Heart left ventricle (tissue), 16 donors: ENCODE data around the gene PDE1A. TPM values are rescaled to one million over a fixed set of nuclear protein-coding genes. Genes with fewer than 3 reads are reported as not detected.

Source experiments
- ATAC-seq, 4 donors: fragments of 200-7000 bp; cut with Tn5 transposase; one replicate each; pipeline ENCODE4 v1.9.1; 2020 to 2022; ENCODE audit warnings: moderate library complexity in 4 of 4, mild to moderate bottlenecking in 3 of 4, moderate number of reproducible peaks in 1 of 4
- DNase-seq, 5 donors: peaks; one replicate each; pipeline ENCODE4 v3.0.0-alpha.2; 2020
- H3K27ac ChIP-seq, 12 donors: fragments of 200-600 bp; sonication (generic) in 4 of 12; one replicate each; pipeline versions ENCODE4 v1.5.0 to v1.8.0; 2016 to 2022; ENCODE audit warnings: mild to moderate bottlenecking in 2 of 12
- H3K27me3 ChIP-seq, 9 donors: fragments of 200-600 bp; sonication (generic) in 2 of 9; one replicate each; pipeline versions ENCODE4 v1.5.1 to v1.8.0; 2016 to 2022; ENCODE audit warnings: mild to moderate bottlenecking in 3 of 9
- H3K36me3 ChIP-seq, 9 donors: fragments of 200-600 bp; sonication (generic) in 2 of 9; one replicate each; pipeline versions ENCODE4 v1.5.0 to v1.8.0; 2018 to 2022; ENCODE audit warnings: mild to moderate bottlenecking in 2 of 9
- H3K4me1 ChIP-seq, 12 donors: fragments of 200-600 bp; sonication (generic) in 4 of 12; one replicate each; pipeline versions ENCODE4 v1.5.0 to v1.8.0; 2016 to 2022; ENCODE audit warnings: mild to moderate bottlenecking in 3 of 12
- H3K4me3 ChIP-seq, 12 donors: fragments of 200-600 bp; sonication (generic) in 4 of 12; one replicate each; pipeline versions ENCODE4 v1.5.0 to v1.8.0; 2017 to 2022; ENCODE audit warnings: mild to moderate bottlenecking in 9 of 12, moderate library complexity in 4 of 12
- H3K9me3 ChIP-seq, 12 donors: fragments of 200-600 bp; sonication (generic) in 4 of 12; one replicate each; pipeline versions ENCODE4 v1.5.0 to v1.8.0; 2016 to 2022; ENCODE audit warnings: mild to moderate bottlenecking in 1 of 12
- CTCF ChIP-seq, 12 donors: fragments of 200-600 bp; sonication (generic) in 4 of 12; IDR thresholded peaks; one replicate each; pipeline versions ENCODE4 v1.5.0 to v1.8.0; 2018 to 2022; ENCODE audit warnings: antibody characterized with exemption in 12 of 12, mild to moderate bottlenecking in 5 of 12
- POLR2A ChIP-seq, 2 donors: fragments of 450-650 bp; IDR thresholded peaks; one replicate each; pipeline ENCODE4 v1.6.1; 2017; ENCODE audit warnings: antibody characterized with exemption in 2 of 2, mild to moderate bottlenecking in 2 of 2, moderate library complexity in 2 of 2
- WGBS, 4 donors: extraction: QIAGEN DNeasy Blood & Tissue Kit in 2 of 4; methylation state at CpG; one replicate each; pipeline versions ENCODE4 v1.1.5 to v1.1.7; 2013 to 2018; 5-methylcytosine and 5-hydroxymethylcytosine counted together
- intact Hi-C, 10 donors: fragments of 100-400 bp; cut with DNase I; formaldehyde crosslinking; loops; one replicate each; pipeline versions ENCODE4 v1.11.1 to v1.14.2; 2022
- polyA plus RNA-seq, 2 donors: library from polyadenylated mRNA; stranded (reverse); fragments of 200-250 nt; gene quantifications; one replicate each; pipeline ENCODE4 v1.2.3, GENCODE V29; 2013
- total RNA-seq, 9 donors: library from RNA; depleted of rRNA in 2 of 9; stranded (reverse); fragments of >200 nt in 2 of 9; fragmentation: NEBNext Ultra II Directional in 3 of 9; extraction: Animal tissue kit (Norgen Biotek cat#: 25700) in 3 of 9; gene quantifications; one replicate each; pipeline versions ENCODE4 v1.1.0 to v1.2.4, GENCODE V29; 2016 to 2023
- donor health status: ischemic (EF 13 %, LVEDD 7.1; RV severe dilation, severe dysfunction).
- donor health status: healthy with polysubstance abuse.
- donor health status: DM: no; HTN: yes; CAD: no.
- donor health status: DM: no; HTN: no; CAD: no.
- donor health status: ischemic (EF 25% LVEDD 6.9; RV normal size, moderate dysfunction).
- donor health status: ischemic (EF 25% LVEDD 5.7; RV mildly dilated, moderate dysfunction).
- donor health status: healthy.
- donor health status: DM: yes; HTN: yes; CAD: no.
- donor health status: ischemic (EF 35%, LVEDD 5.7; RV mildly dilated, moderate dysfunction).
- donor health status: nonischemic (EF 11% LVEDD 7.7; RV severe dilation, severe dysfunction).
- donor health status: DM: yes; HTN: yes; CAD: no.
- donor health status: PGD.
- donor health status: ischemic (EF 29% LVEDD 5.4; RV normal size, mild dysfunction).
- donor health status: nonischemic (EF 23%, LVEDD 6.1; RV moderate dilation, normal function).

PDE1A gene
- total and polyA plus RNA-seq, 11 donors = 2.5 to 25.5 (median 5.5) TPM

DNA sequence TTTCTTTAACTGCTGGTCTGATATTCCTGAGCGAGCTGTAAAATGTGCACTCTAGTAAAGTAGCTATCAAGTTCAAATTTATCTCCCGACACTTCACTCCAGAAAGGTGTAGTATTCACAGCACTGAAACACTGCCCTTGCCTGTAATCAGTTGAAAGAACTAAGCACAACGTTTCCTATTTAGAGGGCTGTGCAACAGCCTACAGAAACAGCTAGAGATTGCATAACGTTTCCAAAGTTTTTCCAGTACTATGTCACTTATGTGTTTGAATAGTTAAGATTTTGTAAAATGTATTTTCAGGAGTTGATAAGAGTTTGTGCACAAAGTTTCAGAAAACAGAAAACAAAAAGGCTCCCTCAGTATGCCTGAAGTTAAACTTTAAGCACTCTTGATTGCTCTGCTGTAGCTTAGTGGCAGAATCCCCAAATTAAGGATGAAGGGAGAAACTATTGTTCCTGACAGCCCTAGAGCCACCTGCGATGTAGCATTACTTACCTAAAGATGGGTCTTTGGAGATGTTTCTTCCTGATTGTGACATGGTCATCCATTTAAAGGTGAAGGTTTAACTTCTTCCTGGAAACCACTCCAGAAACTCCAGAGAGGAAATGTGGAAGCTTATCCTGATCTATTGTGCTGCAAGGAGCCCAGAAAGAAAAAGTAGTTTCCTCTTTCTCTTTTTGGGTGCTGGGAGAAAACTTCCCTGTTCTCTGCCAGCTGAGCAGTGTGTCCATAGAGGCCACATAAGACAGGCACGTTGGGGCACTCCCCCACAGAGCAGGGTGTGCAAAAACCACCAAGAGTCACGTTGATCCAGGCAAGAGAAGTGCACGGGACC lies 536 bp downstream of the PDE1A start:
- no peak for DNase-seq
- Histone ChIP-seq H3K9me3 (peaks cover 0 to 4% (median 0%) of the 10 kb centered on the region in 12 donors), H3K4me3 (peak overlapping the region; percentile 13 to 68 (median 50)), H3K27ac (peak overlapping the region; percentile 26 to 87 (median 74)), H3K36me3 (no peaks in the 10 kb centered on the region), H3K4me1 (peaks cover 0 to 8% (median 0%) of the 10 kb centered on the region in 12 donors), H3K27me3 (no peaks in the 10 kb centered on the region)
- 16 to 28% (median 23%) methylated on average over 8 of the region's 8 CpGs for WGBS, 4 donors
- intact Hi-C loops = loop anchor here in 3 of 10 donors (5.0 to 10.0 kb wide), 5 partner anchors 159 to 241 kb away; no protein-coding TSS in a partner anchor
- ATAC-seq = peak; percentile 56 to 81 (median 65)
- TF ChIP-seq POLR2A (IDR thresholded peaks at IDR 0.05) (no peak), CTCF (IDR thresholded peaks at IDR 0.05) (no peak)

GRCh38 chr2:182422864-182423263 lies 4.0 kb downstream of the PDE1A start:
- no peaks in the 10 kb centered on the region for H3K36me3 ChIP-seq
- peak overlapping the region in 9 of 12 donors; percentile 30 to 68 (median 57) for H3K4me3 ChIP-seq
- intact Hi-C loops = loop anchor here in 4 of 10 donors (5.0 to 10.0 kb wide), 5 partner anchors 46 to 238 kb away; no protein-coding TSS in a partner anchor
- peak in 3 of 4 donors; percentile 40 to 43 (median 41) for ATAC-seq
- TF ChIP-seq POLR2A (IDR thresholded peaks at IDR 0.05) (no peak), CTCF (IDR thresholded peaks at IDR 0.05) (no peak)
- no peaks in the 10 kb centered on the region for H3K27me3 ChIP-seq
- WGBS, 4 donors = 63 to 76% (median 65%) methylated on average over 3 of the region's 3 CpGs
- no peaks in the 10 kb centered on the region for H3K9me3 ChIP-seq
- H3K4me1 ChIP-seq = peaks cover 0 to 4% (median 0%) of the 10 kb centered on the region in 12 donors
- DNase-seq = no peak
- peak overlapping the region in 9 of 12 donors; percentile 1 to 87 (median 50) for H3K27ac ChIP-seq

DNA sequence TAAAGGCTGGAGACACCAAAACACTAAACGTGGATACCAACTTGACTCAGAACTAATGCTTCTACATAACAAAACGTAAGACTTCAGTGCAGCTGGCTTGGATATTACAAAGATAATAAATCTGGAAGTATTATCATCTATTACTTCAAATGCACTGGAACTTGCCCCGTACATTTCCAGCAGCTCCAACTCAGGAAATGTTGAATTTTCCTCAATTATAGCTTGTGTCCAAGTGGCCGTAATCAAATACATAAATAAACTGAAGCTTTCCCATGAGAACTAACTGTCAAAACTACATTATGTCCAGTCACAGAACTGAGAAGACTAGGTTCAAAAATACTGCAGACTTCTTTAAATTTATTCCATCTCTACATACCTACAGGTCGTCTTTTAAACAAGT lies 6.2 kb downstream of the PDE1A start:
- TF ChIP-seq CTCF (IDR thresholded peaks at IDR 0.05) (no peak), POLR2A (IDR thresholded peaks at IDR 0.05) (no peak)
- no peak for ATAC-seq
- intact Hi-C loops = loop anchor here in 4 of 10 donors (5.0 to 10.0 kb wide), 5 partner anchors 43 to 236 kb away; no protein-coding TSS in a partner anchor

GRCh38 chr2:182416861-182417260 lies 10.0 kb downstream of the PDE1A start:
- DNase-seq (no peak), ATAC-seq (peak in 1 of 4 donors; percentile 24)
- TF ChIP-seq POLR2A (IDR thresholded peaks at IDR 0.05) (no peak), CTCF (IDR thresholded peaks at IDR 0.05) (no peak)
- Histone ChIP-seq H3K9me3 (no peaks in the 10 kb centered on the region), H3K27me3 (no peaks in the 10 kb centered on the region), H3K4me1 (peaks cover 0 to 21% (median 0%) of the 10 kb centered on the region in 12 donors), H3K4me3 (no peak overlapping the region), H3K36me3 (no peaks in the 10 kb centered on the region), H3K27ac (peak overlapping the region in 2 of 12 donors; percentile 27 to 39)
- WGBS, 4 donors = 77 to 88% (median 85%) methylated on average over 5 of the region's 5 CpGs
- intact Hi-C loops = loop anchor here in 1 of 10 donors (5.0 kb wide), 1 partner anchor 45 kb away; no protein-coding TSS in a partner anchor

More for the DNA sequence above, 6.2 kb downstream of the PDE1A start:
- Histone ChIP-seq H3K27ac (peak overlapping the region in 8 of 12 donors; percentile 4 to 87 (median 32)), H3K4me3 (peak overlapping the region in 8 of 12 donors; percentile 9 to 68 (median 59)), H3K27me3 (no peaks in the 10 kb centered on the region), H3K9me3 (no peaks in the 10 kb centered on the region), H3K36me3 (no peaks in the 10 kb centered on the region), H3K4me1 (peaks cover 0 to 15% (median 0%) of the 10 kb centered on the region in 12 donors)
- DNase-seq = no peak
- WGBS, 4 donors = 45 to 65% (median 57%) methylated on average over 5 of the region's 5 CpGs
